ENCODE results near the gene RNF157. TPM values are rescaled to one million over a fixed set of nuclear protein-coding genes. Genes with fewer than 3 reads are reported as not detected.

The RNF157 gene
- total and polyA plus RNA-seq, 2 of the 4 experiments (the other 2 are of a cell fraction), result 0.54 to 1.3 TPM

GRCh38 chr17:76208120-76208519 is 32.2 kb downstream of the RNF157 start:
- intact Hi-C loops (cut with micrococcal nuclease) (no loop called here), dilution Hi-C loops (cut with HindIII; ENCODE audit: low sequenced_read_pairs, unreplicated experiment) (no loop called here), in situ Hi-C loops (cut with MboI; ENCODE audit: low sequenced_read_pairs) (no loop called here)
- H3K23ac ChIP-seq (ENCODE audit: low read depth, low read length), result no peak overlapping the region
- H3K18ac ChIP-seq (ENCODE audit: low read depth, low read length), result no peak overlapping the region
- no CpG with 5 or more reads among the region's 1 CpG for WGBS, 2 experiments (ENCODE audit: extremely low coverage in 2 of 2, insufficient read length in 1 of 2)
- POLR2A ChIA-PET (ENCODE audit: unreplicated experiment), result no interaction called here
- H4K8ac ChIP-seq (ENCODE audit: low read depth in 2 of 2, low read length in 2 of 2), result no peak overlapping the region
- no peak overlapping the region for H2AK5ac ChIP-seq (ENCODE audit: low read depth, low read length)
- no peak overlapping the region for H2BK5ac ChIP-seq (ENCODE audit: low read depth, low read length, poor library complexity, severe bottlenecking)
- no peak overlapping the region for H2BK120ac ChIP-seq (ENCODE audit: low read depth, low read length)
- no peak overlapping the region for H4K5ac ChIP-seq (ENCODE audit: low read depth, low read length)
- H3K9ac ChIP-seq (ENCODE audit: low read depth, low read length), result no peak overlapping the region
- no peak overlapping the region for H2BK15ac ChIP-seq (ENCODE audit: low read depth, low read length)
- no peak overlapping the region for H3K27ac ChIP-seq (ENCODE audit: insufficient read depth, low read length)
- no peak overlapping the region for H3K4ac ChIP-seq (ENCODE audit: low read depth, low read length)
- no peaks in the 10 kb centered on the region; the same call in 1 of the 2 replicates for H3K27me3 ChIP-seq (ENCODE audit: control insufficient read depth, insufficient read depth, low read length)
- no peak for ATAC-seq (ENCODE audit: low read depth)
- no peaks in the 10 kb centered on the region for H3K9me3 ChIP-seq (ENCODE audit: control insufficient read depth, insufficient read depth, low read length)
- H4K20me1 ChIP-seq (ENCODE audit: insufficient read depth, low read length), result no peaks in the 10 kb centered on the region
- TF ChIP-seq CEBPB (IDR thresholded peaks at IDR 0.05; ENCODE audit: low read depth, low read length), result no peak
- TF ChIP-seq, protein P1, sequence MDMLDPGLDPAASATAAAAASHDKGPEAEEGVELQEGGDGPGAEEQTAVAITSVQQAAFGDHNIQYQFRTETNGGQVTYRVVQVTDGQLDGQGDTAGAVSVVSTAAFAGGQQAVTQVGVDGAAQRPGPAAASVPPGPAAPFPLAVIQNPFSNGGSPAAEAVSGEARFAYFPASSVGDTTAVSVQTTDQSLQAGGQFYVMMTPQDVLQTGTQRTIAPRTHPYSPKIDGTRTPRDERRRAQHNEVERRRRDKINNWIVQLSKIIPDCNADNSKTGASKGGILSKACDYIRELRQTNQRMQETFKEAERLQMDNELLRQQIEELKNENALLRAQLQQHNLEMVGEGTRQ (IDR thresholded peaks at IDR 0.05; ENCODE audit: low read depth, low read length), result no peak
- H2AK9ac ChIP-seq (replicated peaks; ENCODE audit: low read depth, low read length, poor library complexity), result no peak overlapping the region
- H3K36me3 ChIP-seq (ENCODE audit: control insufficient read depth, insufficient read depth, low read length), result no peaks in the 10 kb centered on the region
- peaks cover 12% of the 10 kb centered on the region for H3K9me1 ChIP-seq (ENCODE audit: insufficient read depth, low read length)
- no peak overlapping the region for H2BK20ac ChIP-seq (ENCODE audit: low read depth, low read length)
- no peak overlapping the region for H4K91ac ChIP-seq (ENCODE audit: insufficient read depth, low read depth, low read length)
- BruUV-seq (replicated peaks), result no TSS peak
- CTCF ChIA-PET, result interaction anchor here (0.6 kb wide), 1 partner anchor 30 kb away, joined by 4 read pairs; no protein-coding TSS in a partner anchor
- no peak overlapping the region for H3K56ac ChIP-seq (ENCODE audit: extremely low read depth, insufficient read depth, low read length)
- no peak overlapping the region for H2AFZ ChIP-seq (replicated peaks; ENCODE audit: low read length, poor library complexity)
- H3K14ac ChIP-seq (replicated peaks; ENCODE audit: low read depth, low read length), result no peak overlapping the region
- no peak overlapping the region for H3K4me2 ChIP-seq (ENCODE audit: low read depth, low read length)
- DNase-seq, result no peak
- H3K4me3 ChIP-seq (ENCODE audit: insufficient read depth, low read depth, low read length), result no peak overlapping the region
- H3K4me1 ChIP-seq (ENCODE audit: control insufficient read depth, insufficient read depth, low read length), result peaks cover 5% of the 10 kb centered on the region
- H3K79me1 ChIP-seq (ENCODE audit: low read depth in 1 of 2, low read length in 2 of 2), result no peaks in the 10 kb centered on the region; a peak in 1 of 4 replicates

Data from IMR-90 (cell line).